ENCODE measurements around the gene STRN4. TPM values are rescaled to one million over a fixed set of nuclear protein-coding genes. Genes with fewer than 3 reads are reported as not detected.

STRN4 gene
- total and polyA plus RNA-seq, 9 of the 15 experiments (the other 6 are each of a cell fraction or from before 2014, with no cell fraction given) = 0.62 to 83.7 (median 36.9) TPM

DNA sequence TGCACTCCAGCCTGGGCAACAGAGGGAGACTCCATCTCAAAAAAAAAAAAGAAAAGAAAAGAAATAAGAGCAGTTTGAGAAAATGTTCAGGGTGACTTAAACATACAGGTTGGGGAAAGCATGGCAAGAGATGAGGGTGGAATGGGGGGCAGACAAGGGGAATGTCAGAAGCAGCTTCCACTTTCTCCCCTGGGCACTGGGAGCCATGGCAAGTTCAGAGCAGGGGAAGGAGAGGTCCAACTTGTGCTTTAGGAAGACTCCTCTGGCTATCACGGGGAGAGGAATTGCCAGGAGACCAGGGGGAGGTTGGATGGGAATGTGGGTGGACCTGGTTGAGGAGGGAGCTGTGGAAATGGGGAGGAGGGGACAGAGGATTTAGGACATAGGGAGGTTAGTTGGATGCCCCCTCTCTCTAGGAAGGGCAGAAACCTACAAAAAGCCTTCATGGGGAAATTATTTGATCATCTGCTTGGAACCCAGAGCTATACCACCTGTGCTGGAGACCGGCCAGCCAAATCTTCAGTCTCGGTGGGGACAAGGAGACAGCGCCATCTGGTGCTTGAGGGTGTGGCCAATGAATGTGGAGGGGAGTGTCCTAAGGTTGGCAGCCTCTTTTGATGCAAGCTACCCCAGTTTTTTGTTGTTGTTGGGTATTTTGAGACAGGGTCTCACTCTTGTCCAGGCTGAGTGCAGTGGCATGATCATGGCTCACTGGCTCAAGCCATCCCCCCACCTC lies 7.3 kb upstream of the STRN4 start (continued):
- TF ChIP-seq SPI1 (IDR thresholded peaks at IDR 0.05; ENCODE audit: borderline replicate concordance, low read depth, low read length) = no peak
- TF ChIP-seq, protein P1, sequence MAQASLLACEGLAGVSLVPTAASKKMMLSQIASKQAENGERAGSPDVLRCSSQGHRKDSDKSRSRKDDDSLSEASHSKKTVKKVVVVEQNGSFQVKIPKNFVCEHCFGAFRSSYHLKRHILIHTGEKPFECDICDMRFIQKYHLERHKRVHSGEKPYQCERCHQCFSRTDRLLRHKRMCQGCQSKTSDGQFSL (CRISPR knock-in tag; IDR thresholded peaks at IDR 0.05) = no peak
- TF ChIP-seq, protein P1 (tag; IDR thresholded peaks at IDR 0.05) = no peak
- TF ChIP-seq, protein P2, sequence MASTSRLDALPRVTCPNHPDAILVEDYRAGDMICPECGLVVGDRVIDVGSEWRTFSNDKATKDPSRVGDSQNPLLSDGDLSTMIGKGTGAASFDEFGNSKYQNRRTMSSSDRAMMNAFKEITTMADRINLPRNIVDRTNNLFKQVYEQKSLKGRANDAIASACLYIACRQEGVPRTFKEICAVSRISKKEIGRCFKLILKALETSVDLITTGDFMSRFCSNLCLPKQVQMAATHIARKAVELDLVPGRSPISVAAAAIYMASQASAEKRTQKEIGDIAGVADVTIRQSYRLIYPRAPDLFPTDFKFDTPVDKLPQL (IDR thresholded peaks at IDR 0.05; ENCODE audit: extremely low read depth, insufficient read length) = no peak
- no peak for TF ChIP-seq ZNF79 (CRISPR knock-in tag; IDR thresholded peaks at IDR 0.05; ENCODE audit: low read depth)
- TF ChIP-seq, protein P3, sequence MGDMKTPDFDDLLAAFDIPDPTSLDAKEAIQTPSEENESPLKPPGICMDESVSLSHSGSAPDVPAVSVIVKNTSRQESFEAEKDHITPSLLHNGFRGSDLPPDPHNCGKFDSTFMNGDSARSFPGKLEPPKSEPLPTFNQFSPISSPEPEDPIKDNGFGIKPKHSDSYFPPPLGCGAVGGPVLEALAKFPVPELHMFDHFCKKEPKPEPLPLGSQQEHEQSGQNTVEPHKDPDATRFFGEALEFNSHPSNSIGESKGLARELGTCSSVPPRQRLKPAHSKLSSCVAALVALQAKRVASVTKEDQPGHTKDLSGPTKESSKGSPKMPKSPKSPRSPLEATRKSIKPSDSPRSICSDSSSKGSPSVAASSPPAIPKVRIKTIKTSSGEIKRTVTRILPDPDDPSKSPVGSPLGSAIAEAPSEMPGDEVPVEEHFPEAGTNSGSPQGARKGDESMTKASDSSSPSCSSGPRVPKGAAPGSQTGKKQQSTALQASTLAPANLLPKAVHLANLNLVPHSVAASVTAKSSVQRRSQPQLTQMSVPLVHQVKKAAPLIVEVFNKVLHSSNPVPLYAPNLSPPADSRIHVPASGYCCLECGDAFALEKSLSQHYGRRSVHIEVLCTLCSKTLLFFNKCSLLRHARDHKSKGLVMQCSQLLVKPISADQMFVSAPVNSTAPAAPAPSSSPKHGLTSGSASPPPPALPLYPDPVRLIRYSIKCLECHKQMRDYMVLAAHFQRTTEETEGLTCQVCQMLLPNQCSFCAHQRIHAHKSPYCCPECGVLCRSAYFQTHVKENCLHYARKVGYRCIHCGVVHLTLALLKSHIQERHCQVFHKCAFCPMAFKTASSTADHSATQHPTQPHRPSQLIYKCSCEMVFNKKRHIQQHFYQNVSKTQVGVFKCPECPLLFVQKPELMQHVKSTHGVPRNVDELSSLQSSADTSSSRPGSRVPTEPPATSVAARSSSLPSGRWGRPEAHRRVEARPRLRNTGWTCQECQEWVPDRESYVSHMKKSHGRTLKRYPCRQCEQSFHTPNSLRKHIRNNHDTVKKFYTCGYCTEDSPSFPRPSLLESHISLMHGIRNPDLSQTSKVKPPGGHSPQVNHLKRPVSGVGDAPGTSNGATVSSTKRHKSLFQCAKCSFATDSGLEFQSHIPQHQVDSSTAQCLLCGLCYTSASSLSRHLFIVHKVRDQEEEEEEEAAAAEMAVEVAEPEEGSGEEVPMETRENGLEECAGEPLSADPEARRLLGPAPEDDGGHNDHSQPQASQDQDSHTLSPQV (IDR thresholded peaks at IDR 0.05) = no peak
- peak; percentile 70; the same call in 1 of the 2 replicates for TF ChIP-seq ARID2 (IDR thresholded peaks at IDR 0.05)
- TF ChIP-seq RBM22 (IDR thresholded peaks at IDR 0.05; ENCODE audit: low read depth, low read length, poor library complexity, severe bottlenecking) = no peak
- TF ChIP-seq, protein P4, sequence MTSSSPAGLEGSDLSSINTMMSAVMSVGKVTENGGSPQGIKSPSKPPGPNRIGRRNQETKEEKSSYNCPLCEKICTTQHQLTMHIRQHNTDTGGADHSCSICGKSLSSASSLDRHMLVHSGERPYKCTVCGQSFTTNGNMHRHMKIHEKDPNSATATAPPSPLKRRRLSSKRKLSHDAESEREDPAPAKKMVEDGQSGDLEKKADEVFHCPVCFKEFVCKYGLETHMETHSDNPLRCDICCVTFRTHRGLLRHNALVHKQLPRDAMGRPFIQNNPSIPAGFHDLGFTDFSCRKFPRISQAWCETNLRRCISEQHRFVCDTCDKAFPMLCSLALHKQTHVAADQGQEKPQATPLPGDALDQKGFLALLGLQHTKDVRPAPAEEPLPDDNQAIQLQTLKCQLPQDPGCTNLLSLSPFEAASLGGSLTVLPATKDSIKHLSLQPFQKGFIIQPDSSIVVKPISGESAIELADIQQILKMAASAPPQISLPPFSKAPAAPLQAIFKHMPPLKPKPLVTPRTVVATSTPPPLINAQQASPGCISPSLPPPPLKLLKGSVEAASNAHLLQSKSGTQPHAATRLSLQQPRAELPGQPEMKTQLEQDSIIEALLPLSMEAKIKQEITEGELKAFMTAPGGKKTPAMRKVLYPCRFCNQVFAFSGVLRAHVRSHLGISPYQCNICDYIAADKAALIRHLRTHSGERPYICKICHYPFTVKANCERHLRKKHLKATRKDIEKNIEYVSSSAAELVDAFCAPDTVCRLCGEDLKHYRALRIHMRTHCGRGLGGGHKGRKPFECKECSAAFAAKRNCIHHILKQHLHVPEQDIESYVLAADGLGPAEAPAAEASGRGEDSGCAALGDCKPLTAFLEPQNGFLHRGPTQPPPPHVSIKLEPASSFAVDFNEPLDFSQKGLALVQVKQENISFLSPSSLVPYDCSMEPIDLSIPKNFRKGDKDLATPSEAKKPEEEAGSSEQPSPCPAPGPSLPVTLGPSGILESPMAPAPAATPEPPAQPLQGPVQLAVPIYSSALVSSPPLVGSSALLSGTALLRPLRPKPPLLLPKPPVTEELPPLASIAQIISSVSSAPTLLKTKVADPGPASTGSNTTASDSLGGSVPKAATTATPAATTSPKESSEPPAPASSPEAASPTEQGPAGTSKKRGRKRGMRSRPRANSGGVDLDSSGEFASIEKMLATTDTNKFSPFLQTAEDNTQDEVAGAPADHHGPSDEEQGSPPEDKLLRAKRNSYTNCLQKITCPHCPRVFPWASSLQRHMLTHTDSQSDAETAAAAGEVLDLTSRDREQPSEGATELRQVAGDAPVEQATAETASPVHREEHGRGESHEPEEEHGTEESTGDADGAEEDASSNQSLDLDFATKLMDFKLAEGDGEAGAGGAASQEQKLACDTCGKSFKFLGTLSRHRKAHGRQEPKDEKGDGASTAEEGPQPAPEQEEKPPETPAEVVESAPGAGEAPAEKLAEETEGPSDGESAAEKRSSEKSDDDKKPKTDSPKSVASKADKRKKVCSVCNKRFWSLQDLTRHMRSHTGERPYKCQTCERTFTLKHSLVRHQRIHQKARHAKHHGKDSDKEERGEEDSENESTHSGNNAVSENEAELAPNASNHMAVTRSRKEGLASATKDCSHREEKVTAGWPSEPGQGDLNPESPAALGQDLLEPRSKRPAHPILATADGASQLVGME (CRISPR knock-in tag; IDR thresholded peaks at IDR 0.05) = no peak
- TF ChIP-seq YBX1 (IDR thresholded peaks at IDR 0.05) = no peak
- TF ChIP-seq THRAP3 (IDR thresholded peaks at IDR 0.05; ENCODE audit: borderline replicate concordance) = no peak
- 0 out of 2 replicates have a peak, but pooled peaks have one; percentile 9 for TF ChIP-seq L3MBTL2 (IDR thresholded peaks at IDR 0.05)
